GM19025 (cell line): ENCODE data around the gene LRRFIP2.

Experiments used
- ATAC-seq: cut with Tn5 transposase; IDR thresholded peaks from one replicate; pipeline ENCODE4 v1.9.1; 2021; ENCODE audit warnings: mild to moderate bottlenecking, low read depth, moderate library complexity; ENCODE audit not compliant: unreplicated experiment

Gene LRRFIP2

DNA sequence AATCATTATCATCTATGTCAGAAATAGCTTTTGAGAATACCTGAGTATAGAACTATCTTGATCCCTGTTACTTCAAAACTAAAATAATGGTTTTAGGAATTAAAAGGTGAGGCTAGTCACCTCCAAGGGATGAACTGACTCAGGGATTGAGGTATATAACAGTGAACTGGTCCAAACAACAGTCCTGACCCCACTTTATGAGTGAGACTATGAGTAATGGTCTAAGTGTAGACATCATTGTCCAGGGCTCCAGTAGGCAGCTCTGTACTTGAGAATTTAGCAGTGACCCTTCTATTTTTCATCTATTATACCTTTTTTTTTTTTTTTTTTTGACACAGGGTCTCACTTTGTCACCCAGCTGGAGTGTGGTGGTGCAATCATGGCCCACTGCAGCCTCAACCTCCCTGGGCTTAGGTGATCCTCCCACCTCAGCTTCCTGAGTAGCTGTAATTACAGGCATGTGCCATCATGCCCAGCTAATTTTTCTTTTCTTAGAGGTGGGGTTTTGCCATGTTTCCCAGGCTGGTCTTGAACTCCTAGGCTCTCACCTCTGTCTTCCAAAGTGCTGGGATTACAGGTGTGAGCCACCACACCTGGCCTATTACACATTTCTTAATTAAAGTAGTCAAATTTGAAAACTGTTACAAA lies 144.7 kb downstream of the LRRFIP2 start:
- no peak for ATAC-seq

GRCh38 chr3:37029111-37029510 lies 145.3 kb downstream of the LRRFIP2 start:
- no peak for ATAC-seq

DNA sequence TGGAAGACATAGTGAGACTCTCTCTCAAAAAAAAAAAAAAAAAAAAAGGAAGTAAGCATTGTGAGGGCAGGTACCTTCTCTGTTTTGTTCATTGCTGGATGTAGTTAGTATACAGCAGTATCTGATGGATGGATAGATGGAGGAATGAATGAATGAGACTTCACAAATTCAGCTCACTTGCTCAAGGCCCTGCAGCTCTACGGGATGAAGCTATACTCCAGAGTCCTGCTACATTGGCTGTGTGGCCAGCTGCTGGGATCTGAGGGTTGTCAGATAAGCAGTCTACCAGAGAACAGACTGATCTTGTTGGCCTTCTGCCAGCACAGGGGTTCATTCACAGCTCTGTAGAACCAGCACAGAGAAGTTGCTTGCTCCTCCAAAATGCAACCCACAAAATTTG lies 146.1 kb downstream of the LRRFIP2 start:
- no peak for ATAC-seq

DNA sequence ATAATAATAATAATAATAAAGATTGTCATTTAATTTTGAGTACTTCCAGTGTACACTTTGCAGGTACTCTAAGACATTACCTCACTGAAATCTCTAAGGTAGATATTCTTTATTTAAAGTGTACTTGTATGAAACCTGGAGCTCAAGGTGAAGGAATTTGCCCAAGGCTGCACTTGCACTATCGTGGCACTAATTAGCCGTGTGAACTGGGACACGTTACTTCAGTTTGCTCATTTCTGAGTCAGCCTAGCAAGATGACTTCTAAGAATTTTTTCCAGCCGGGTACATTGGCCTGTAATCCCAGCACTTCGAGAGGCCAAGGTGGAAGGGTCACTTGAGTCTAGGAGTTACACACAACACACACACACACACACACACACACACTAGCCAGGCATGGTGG lies 147.5 kb downstream of the LRRFIP2 start:
- ATAC-seq: no peak

DNA sequence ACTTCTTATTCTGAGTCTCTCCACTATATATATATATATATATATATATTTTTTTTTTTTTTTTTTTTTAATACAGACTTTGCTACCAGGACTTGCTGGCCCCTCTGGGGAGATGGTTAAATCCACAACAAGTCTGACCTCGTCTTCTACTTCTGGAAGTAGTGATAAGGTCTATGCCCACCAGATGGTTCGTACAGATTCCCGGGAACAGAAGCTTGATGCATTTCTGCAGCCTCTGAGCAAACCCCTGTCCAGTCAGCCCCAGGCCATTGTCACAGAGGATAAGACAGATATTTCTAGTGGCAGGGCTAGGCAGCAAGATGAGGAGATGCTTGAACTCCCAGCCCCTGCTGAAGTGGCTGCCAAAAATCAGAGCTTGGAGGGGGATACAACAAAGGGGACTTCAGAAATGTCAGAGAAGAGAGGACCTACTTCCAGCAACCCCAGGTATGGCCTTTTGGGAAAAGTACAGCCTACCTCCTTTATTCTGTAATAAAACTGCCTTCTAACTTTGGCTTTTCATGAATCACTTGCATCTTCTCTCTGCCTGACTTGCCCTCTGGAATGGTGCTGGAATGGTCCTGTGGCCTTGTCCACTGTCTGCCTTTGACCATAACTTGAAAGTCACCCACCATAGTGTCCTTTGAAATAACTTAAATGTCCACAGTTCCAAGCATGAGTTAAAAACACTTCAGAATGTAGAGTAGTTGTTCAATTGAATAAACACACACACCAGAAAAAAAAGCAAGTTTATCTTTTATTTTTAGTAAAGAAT lies 148.6 kb downstream of the LRRFIP2 start:
- no peak for ATAC-seq

- ATAC-seq: no peak
These were observed 149.5 kb downstream of the LRRFIP2 start for GRCh38 chr3:37024820-37025405.

GRCh38 chr3:37024092-37024491 lies 150.3 kb downstream of the LRRFIP2 start:
- ATAC-seq: no peak

GRCh38 chr3:37017683-37018082 lies 156.7 kb downstream of the LRRFIP2 start:
- ATAC-seq: no peak

GRCh38 chr3:37016903-37017302 lies 157.5 kb downstream of the LRRFIP2 start:
- no peak for ATAC-seq

DNA sequence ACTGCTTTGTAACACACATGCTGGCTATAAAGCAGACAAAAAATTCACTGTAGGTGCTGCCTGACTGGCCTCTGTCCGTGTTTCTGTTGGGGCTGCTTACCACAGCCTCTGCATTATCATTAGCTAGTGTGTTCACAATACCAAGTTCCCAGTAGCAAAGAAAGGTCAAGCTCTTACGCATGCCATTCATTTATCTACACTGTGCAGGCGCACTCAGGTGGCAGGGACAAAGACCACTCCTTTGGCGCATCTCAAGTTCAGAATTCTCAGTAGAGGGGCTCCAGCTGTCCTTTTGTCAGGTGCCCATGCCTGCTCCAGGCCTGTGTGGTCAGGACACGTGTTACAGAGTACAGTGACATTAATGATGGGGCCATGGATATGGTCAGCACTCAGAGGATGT lies 158.7 kb downstream of the LRRFIP2 start:
- no peak for ATAC-seq

- no peak for ATAC-seq
These were observed 159.8 kb downstream of the LRRFIP2 start for GRCh38 chr3:37014620-37015019.
